Stimulated activated CD4-positive, alpha-beta T cell treated with anti-CD3 and anti-CD28 coated beads, TNF-alpha, amount 100 ng/mL, for 1 hour (primary cell): Measurements from ENCODE around the gene SPDYE2B.
"Not testable (repeated sequence)": the region's sequence is repeated elsewhere in the genome, so short reads cannot be mapped to it uniquely, and the experiment has no call there.

Experiments
- DNase-seq, 3 donors: peaks; one replicate each; pipeline ENCODE4 v3.0.0-alpha.2; 2020; ENCODE audit warnings: low read depth in 3 of 3, low spot score in 1 of 3

Gene SPDYE2B

GRCh38 chr7:102638848-102639247 lies 11.3 kb upstream of the SPDYE2B start:
- DNase-seq = not testable (repeated sequence)

- not testable (repeated sequence) for DNase-seq
These were observed 7.4 kb upstream of the SPDYE2B start, which contains the start of gene UPK3BL1 for GRCh38 chr7:102642691-102643090. Gene UPK3BL1, minus strand, starts transcription at chr7:102642791. Its CDS starts 50 bp downstream, at chr7:102642741.

GRCh38 chr7:102643404-102643803 lies 6.7 kb upstream of the SPDYE2B start:
- DNase-seq = not testable (repeated sequence)

GRCh38 chr7:102647813-102648212 lies 2.3 kb upstream of the SPDYE2B start:
- DNase-seq = not testable (repeated sequence)

- not testable (repeated sequence) for DNase-seq
These were observed 14.6 kb downstream of the SPDYE2B start for GRCh38 chr7:102664765-102665164.

GRCh38 chr7:102666850-102667249 lies 16.7 kb downstream of the SPDYE2B start:
- not testable (repeated sequence) for DNase-seq

GRCh38 chr7:102667523-102667922 lies 17.4 kb downstream of the SPDYE2B start:
- DNase-seq = not testable (repeated sequence)

- not testable (repeated sequence) for DNase-seq
These were observed 21.2 kb downstream of the SPDYE2B start, which contains the start of gene POLR2J2 for GRCh38 chr7:102671166-102671955. Gene POLR2J2, minus strand, starts transcription at chr7:102671663. Its CDS starts 62 bp downstream, at chr7:102671601.

- not testable (repeated sequence) for DNase-seq
These were observed 21.8 kb downstream of the SPDYE2B start for GRCh38 chr7:102671956-102672307.

GRCh38 chr7:102673447-102674067 lies 23.4 kb downstream of the SPDYE2B start:
- not testable (repeated sequence) for DNase-seq

- DNase-seq = not testable (repeated sequence)
These were observed 25.4 kb downstream of the SPDYE2B start for GRCh38 chr7:102675545-102675944.

GRCh38 chr7:102680780-102681179 lies 30.7 kb downstream of the SPDYE2B start:
- not testable (repeated sequence) for DNase-seq

GRCh38 chr7:102682560-102682959 lies 32.4 kb downstream of the SPDYE2B start:
- DNase-seq = not testable (repeated sequence)

GRCh38 chr7:102688299-102689036 lies 38.3 kb downstream of the SPDYE2B start:
- not testable (repeated sequence) for DNase-seq

- DNase-seq = peak in 1 of 3 donors; percentile 9
These were observed 39.5 kb downstream of the SPDYE2B start for GRCh38 chr7:102689436-102690282.

- DNase-seq = not testable (repeated sequence)
These were observed 40.5 kb downstream of the SPDYE2B start for GRCh38 chr7:102690602-102691001.

GRCh38 chr7:102694008-102694407 lies 43.9 kb downstream of the SPDYE2B start:
- DNase-seq = not testable (repeated sequence)

- not testable (repeated sequence) for DNase-seq
These were observed 45.0 kb downstream of the SPDYE2B start for GRCh38 chr7:102695033-102695552.

GRCh38 chr7:102696009-102696408 lies 45.9 kb downstream of the SPDYE2B start:
- not testable (repeated sequence) for DNase-seq
